ENCODE data around the gene LRRC1.

The LRRC1 gene

DNA sequence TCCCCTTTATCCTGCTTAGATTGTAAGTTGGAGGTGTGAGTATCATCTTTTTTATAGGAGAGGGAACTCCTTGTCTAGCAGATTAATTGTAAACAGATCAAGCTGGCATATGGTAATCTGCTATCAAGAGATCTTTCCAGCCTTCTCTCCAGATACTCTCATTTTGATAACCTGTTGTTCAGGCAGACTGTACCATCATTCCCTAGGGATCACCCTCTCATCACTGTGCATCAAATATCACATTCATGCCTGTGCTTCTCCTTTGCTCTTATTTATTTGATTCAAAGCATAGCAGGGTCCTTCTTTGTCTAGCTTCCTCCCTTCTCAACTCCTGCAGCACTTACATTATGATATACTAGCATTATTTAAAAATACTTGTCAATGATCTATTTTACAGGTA lies 73.8 kb downstream of the LRRC1 start:
- H3K9ac ChIP-seq (ENCODE audit: low read depth, low read length, poor library complexity), result no peak overlapping the region
- no peak overlapping the region for H2BK12ac ChIP-seq (ENCODE audit: low read length)

DNA sequence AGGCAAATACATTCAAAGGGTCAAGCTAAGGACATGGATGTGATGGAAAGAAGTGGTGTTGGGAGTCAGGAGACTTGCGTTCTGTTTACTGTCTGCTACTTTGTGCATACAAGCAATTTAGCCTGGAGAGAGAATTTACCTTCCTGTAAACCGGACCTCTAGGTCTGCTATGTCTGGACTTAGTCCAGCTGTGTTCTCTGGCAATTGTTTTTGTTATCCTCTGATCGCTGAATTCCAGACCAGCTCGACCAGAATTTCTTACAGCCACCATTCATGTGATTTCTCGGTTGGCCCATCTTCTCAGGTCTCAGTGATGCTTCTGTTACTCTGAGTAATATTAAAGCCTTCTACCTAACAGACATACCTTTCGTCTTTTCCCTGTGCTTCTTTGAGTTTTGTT lies 75.2 kb downstream of the LRRC1 start:
- Histone ChIP-seq H2BK15ac (ENCODE audit: low read length) (no peak overlapping the region), H3K4ac (ENCODE audit: low read length) (no peak overlapping the region), H2BK5ac (ENCODE audit: low read length) (no peak overlapping the region), H3K4me3 (ENCODE audit: low read length in 2 of 2) (no peak overlapping the region), H3K14ac (ENCODE audit: low read length) (no peak overlapping the region), H3K36me3 (replicated peaks in 1 of 2; ENCODE audit: control insufficient read depth in 2 of 2, insufficient read depth in 2 of 2, low read length in 2 of 2) (no peaks in the 10 kb centered on the region), H3K9me3 (replicated peaks in 1 of 2; ENCODE audit: control insufficient read depth in 2 of 2, insufficient read depth in 1 of 2, low read depth in 1 of 2, low read length in 2 of 2) (peaks cover 0 to 2% of the 10 kb centered on the region in 2 donors), H3K23ac (ENCODE audit: low read depth, low read length, poor library complexity) (no peak overlapping the region), H3K79me1 (ENCODE audit: low read depth, low read length) (no peaks in the 10 kb centered on the region), H2BK12ac (ENCODE audit: low read length) (no peak overlapping the region), H3K27me3 (ENCODE audit: control insufficient read depth in 3 of 3, insufficient read depth in 3 of 3, low read depth in 1 of 3, low read length in 3 of 3) (no peaks in the 10 kb centered on the region), H4K8ac (ENCODE audit: low read depth, low read length) (no peak overlapping the region), H3K27ac (replicated peaks; ENCODE audit: low read length) (no peak overlapping the region), H2BK120ac (ENCODE audit: low read depth, low read length) (no peak overlapping the region), H4K91ac (ENCODE audit: low read depth, low read length, poor library complexity) (no peak overlapping the region), H3K9ac (ENCODE audit: low read depth, low read length, poor library complexity) (no peak overlapping the region), H3K4me1 (ENCODE audit: control insufficient read depth in 2 of 2, insufficient read depth in 1 of 2, low read depth in 1 of 2, low read length in 2 of 2) (no peaks in the 10 kb centered on the region), H3K18ac (ENCODE audit: low read length) (no peak overlapping the region), H2AFZ (ENCODE audit: low read length) (no peak overlapping the region), H2AK5ac (ENCODE audit: low read depth, low read length) (no peak overlapping the region), H3K4me2 (ENCODE audit: insufficient read depth, low read length, poor library complexity, severe bottlenecking) (no peak overlapping the region)
- no peak for DNase-seq (ENCODE audit: low spot score)
- WGBS, 2 donors (ENCODE audit: extremely low coverage in 2 of 2, insufficient read length in 2 of 2, insufficient replicate concordance in 1 of 2), result no CpG with 5 or more reads among the region's 6 CpGs

More for the DNA sequence above, 73.8 kb downstream of the LRRC1 start:
- H3K27ac ChIP-seq (replicated peaks; ENCODE audit: low read length), result no peak overlapping the region
- no peak overlapping the region for H3K14ac ChIP-seq (ENCODE audit: low read length)
- no peak overlapping the region for H4K91ac ChIP-seq (ENCODE audit: low read depth, low read length, poor library complexity)
- no peak overlapping the region for H2AFZ ChIP-seq (ENCODE audit: low read length)
- no peak overlapping the region for H3K18ac ChIP-seq (ENCODE audit: low read length)
- no peak overlapping the region for H2AK5ac ChIP-seq (ENCODE audit: low read depth, low read length)
- no peak overlapping the region for H2BK5ac ChIP-seq (ENCODE audit: low read length)
- H3K4me3 ChIP-seq (ENCODE audit: low read length in 2 of 2), result no peak overlapping the region
- H3K4ac ChIP-seq (ENCODE audit: low read length), result no peak overlapping the region
- no peaks in the 10 kb centered on the region for H3K36me3 ChIP-seq (replicated peaks in 1 of 2; ENCODE audit: control insufficient read depth in 2 of 2, insufficient read depth in 2 of 2, low read length in 2 of 2)
- H3K9me3 ChIP-seq (replicated peaks in 1 of 2; ENCODE audit: control insufficient read depth in 2 of 2, insufficient read depth in 1 of 2, low read depth in 1 of 2, low read length in 2 of 2), result peaks cover 2% of the 10 kb centered on the region in 2 donors
- no peak overlapping the region for H2BK120ac ChIP-seq (ENCODE audit: low read depth, low read length)
- no peak overlapping the region for H3K23ac ChIP-seq (ENCODE audit: low read depth, low read length, poor library complexity)
- DNase-seq (ENCODE audit: low spot score), result no peak
- H3K4me1 ChIP-seq (ENCODE audit: control insufficient read depth in 2 of 2, insufficient read depth in 1 of 2, low read depth in 1 of 2, low read length in 2 of 2), result no peaks in the 10 kb centered on the region
- H4K8ac ChIP-seq (ENCODE audit: low read depth, low read length), result no peak overlapping the region
- H3K27me3 ChIP-seq (ENCODE audit: control insufficient read depth in 3 of 3, insufficient read depth in 3 of 3, low read depth in 1 of 3, low read length in 3 of 3), result no peaks in the 10 kb centered on the region
- no peak overlapping the region for H2BK15ac ChIP-seq (ENCODE audit: low read length)
- no peaks in the 10 kb centered on the region for H3K79me1 ChIP-seq (ENCODE audit: low read depth, low read length)
- no peak overlapping the region for H3K4me2 ChIP-seq (ENCODE audit: insufficient read depth, low read length, poor library complexity, severe bottlenecking)

DNA sequence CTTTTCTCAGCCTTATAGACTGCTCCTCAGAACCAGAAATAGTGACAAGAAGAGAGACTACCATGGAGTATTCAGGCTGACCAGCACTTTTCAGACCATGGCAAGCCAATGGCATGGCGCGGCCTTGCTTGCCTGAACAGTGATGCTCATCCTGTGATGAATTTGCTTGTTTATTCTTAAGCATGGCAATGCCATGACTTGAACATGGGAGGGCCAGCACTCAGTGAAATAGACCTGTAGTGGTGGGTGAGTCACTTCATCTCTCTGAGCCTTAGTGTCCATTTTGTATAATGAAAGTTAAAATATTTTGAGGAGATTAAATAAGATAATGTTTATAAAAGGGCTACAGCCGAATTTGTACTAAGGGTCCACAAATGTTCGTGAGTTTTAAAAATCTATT lies 79.1 kb downstream of the LRRC1 start:
- Histone ChIP-seq H4K8ac (ENCODE audit: low read depth, low read length) (no peak overlapping the region), H3K27me3 (ENCODE audit: control insufficient read depth in 3 of 3, insufficient read depth in 3 of 3, low read depth in 1 of 3, low read length in 3 of 3) (no peaks in the 10 kb centered on the region), H3K23ac (ENCODE audit: low read depth, low read length, poor library complexity) (no peak overlapping the region), H3K4me3 (ENCODE audit: low read length in 2 of 2) (no peak overlapping the region), H3K9ac (ENCODE audit: low read depth, low read length, poor library complexity) (no peak overlapping the region), H3K9me3 (replicated peaks in 1 of 2; ENCODE audit: control insufficient read depth in 2 of 2, insufficient read depth in 1 of 2, low read depth in 1 of 2, low read length in 2 of 2) (peaks cover 0 to 6% of the 10 kb centered on the region in 2 donors), H3K4ac (ENCODE audit: low read length) (no peak overlapping the region), H2AFZ (ENCODE audit: low read length) (no peak overlapping the region), H2BK15ac (ENCODE audit: low read length) (no peak overlapping the region), H4K91ac (ENCODE audit: low read depth, low read length, poor library complexity) (no peak overlapping the region), H3K4me1 (ENCODE audit: control insufficient read depth in 2 of 2, insufficient read depth in 1 of 2, low read depth in 1 of 2, low read length in 2 of 2) (no peaks in the 10 kb centered on the region), H3K14ac (ENCODE audit: low read length) (no peak overlapping the region), H2BK5ac (ENCODE audit: low read length) (no peak overlapping the region), H3K36me3 (replicated peaks in 1 of 2; ENCODE audit: control insufficient read depth in 2 of 2, insufficient read depth in 2 of 2, low read length in 2 of 2) (no peaks in the 10 kb centered on the region), H3K4me2 (ENCODE audit: insufficient read depth, low read length, poor library complexity, severe bottlenecking) (no peak overlapping the region), H3K18ac (ENCODE audit: low read length) (no peak overlapping the region), H3K79me1 (ENCODE audit: low read depth, low read length) (peaks cover 1% of the 10 kb centered on the region), H2AK5ac (ENCODE audit: low read depth, low read length) (no peak overlapping the region), H3K27ac (replicated peaks; ENCODE audit: low read length) (no peak overlapping the region), H2BK120ac (ENCODE audit: low read depth, low read length) (no peak overlapping the region), H2BK12ac (ENCODE audit: low read length) (no peak overlapping the region)
- no peak for DNase-seq (ENCODE audit: low spot score)
- WGBS, 2 donors (ENCODE audit: extremely low coverage in 2 of 2, insufficient read length in 2 of 2, insufficient replicate concordance in 1 of 2), result no CpG with 5 or more reads among the region's 4 CpGs

DNA sequence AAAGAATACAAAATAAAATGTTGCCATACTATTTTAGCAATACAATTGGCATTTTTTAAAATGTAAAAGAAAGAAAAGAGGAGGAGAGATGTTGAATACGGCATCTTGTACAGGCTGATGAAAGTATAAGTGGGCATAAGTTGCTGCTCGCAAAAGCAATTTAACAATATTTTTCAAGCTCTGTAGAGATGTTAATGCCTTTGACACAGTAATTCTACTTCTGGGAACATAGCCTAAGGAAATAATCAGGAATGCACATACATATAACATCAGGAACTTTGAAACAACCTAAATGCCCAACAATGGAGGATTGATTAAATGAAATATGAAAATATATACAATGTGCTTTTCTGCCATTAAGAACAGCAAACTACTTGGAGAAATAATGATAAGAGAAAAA lies 80.2 kb downstream of the LRRC1 start:
- no CpG with 5 or more reads among the region's 2 CpGs for WGBS, 2 donors (ENCODE audit: extremely low coverage in 2 of 2, insufficient read length in 2 of 2, insufficient replicate concordance in 1 of 2)
- Histone ChIP-seq H2BK15ac (ENCODE audit: low read length) (no peak overlapping the region), H3K79me1 (ENCODE audit: low read depth, low read length) (peaks cover 1% of the 10 kb centered on the region), H3K4me2 (ENCODE audit: insufficient read depth, low read length, poor library complexity, severe bottlenecking) (no peak overlapping the region), H2AK5ac (ENCODE audit: low read depth, low read length) (no peak overlapping the region), H3K4ac (ENCODE audit: low read length) (no peak overlapping the region), H3K27me3 (ENCODE audit: control insufficient read depth in 3 of 3, insufficient read depth in 3 of 3, low read depth in 1 of 3, low read length in 3 of 3) (no peaks in the 10 kb centered on the region), H2AFZ (ENCODE audit: low read length) (no peak overlapping the region), H2BK120ac (ENCODE audit: low read depth, low read length) (no peak overlapping the region), H3K4me1 (ENCODE audit: control insufficient read depth in 2 of 2, insufficient read depth in 1 of 2, low read depth in 1 of 2, low read length in 2 of 2) (no peaks in the 10 kb centered on the region), H2BK5ac (ENCODE audit: low read length) (no peak overlapping the region), H3K18ac (ENCODE audit: low read length) (no peak overlapping the region), H3K9me3 (replicated peaks in 1 of 2; ENCODE audit: control insufficient read depth in 2 of 2, insufficient read depth in 1 of 2, low read depth in 1 of 2, low read length in 2 of 2) (peaks cover 0 to 6% of the 10 kb centered on the region in 2 donors), H3K4me3 (ENCODE audit: low read length in 2 of 2) (no peak overlapping the region), H3K23ac (ENCODE audit: low read depth, low read length, poor library complexity) (no peak overlapping the region), H3K36me3 (replicated peaks in 1 of 2; ENCODE audit: control insufficient read depth in 2 of 2, insufficient read depth in 2 of 2, low read length in 2 of 2) (no peaks in the 10 kb centered on the region), H4K91ac (ENCODE audit: low read depth, low read length, poor library complexity) (no peak overlapping the region), H4K8ac (ENCODE audit: low read depth, low read length) (no peak overlapping the region), H3K14ac (ENCODE audit: low read length) (no peak overlapping the region), H3K9ac (ENCODE audit: low read depth, low read length, poor library complexity) (no peak overlapping the region), H2BK12ac (ENCODE audit: low read length) (no peak overlapping the region), H3K27ac (replicated peaks; ENCODE audit: low read length) (no peak overlapping the region)
- DNase-seq (ENCODE audit: low spot score), result no peak
